ENCODE measurements around the gene TRIM29. TPM values are rescaled to one million over a fixed set of nuclear protein-coding genes. Genes with fewer than 3 reads are reported as not detected.

TRIM29 gene
- total and polyA plus RNA-seq, 2 experiments from 2014 or later: not detected

GRCh38 chr11:120184946-120185705 lies 47.2 kb upstream of the TRIM29 start:
- H3K27ac ChIP-seq: no peak overlapping the region
- H3K4me1 ChIP-seq (ENCODE audit: low read depth): no peaks in the 10 kb centered on the region
- H3K27me3 ChIP-seq: peaks cover 14% of the 10 kb centered on the region
- peak; percentile 52 to 72 for DNase-seq (ENCODE audit: low read depth in 1 of 2, low spot score in 1 of 2)
- no peak for TF ChIP-seq CTCF (IDR thresholded peaks at IDR 0.05; ENCODE audit: low read depth, low read length)
- no peaks in the 10 kb centered on the region for H3K36me3 ChIP-seq
- H3K4me3 ChIP-seq: no peak overlapping the region
- H3K9me3 ChIP-seq (ENCODE audit: low read depth): no peaks in the 10 kb centered on the region

GRCh38 chr11:120184371-120184945 lies 46.5 kb upstream of the TRIM29 start:
- Histone ChIP-seq H3K9me3 (ENCODE audit: low read depth) (no peaks in the 10 kb centered on the region), H3K4me3 (no peak overlapping the region), H3K27ac (no peak overlapping the region), H3K36me3 (no peaks in the 10 kb centered on the region), H3K27me3 (peaks cover 18% of the 10 kb centered on the region), H3K4me1 (ENCODE audit: low read depth) (no peaks in the 10 kb centered on the region)
- TF ChIP-seq CTCF (IDR thresholded peaks at IDR 0.05; ENCODE audit: low read depth, low read length): no peak
- no peak for DNase-seq (ENCODE audit: low read depth in 1 of 2, low spot score in 1 of 2)

GRCh38 chr11:120183701-120184141 lies 45.8 kb upstream of the TRIM29 start:
- no peaks in the 10 kb centered on the region for H3K4me1 ChIP-seq (ENCODE audit: low read depth)
- no peak for DNase-seq (ENCODE audit: low read depth in 1 of 2, low spot score in 1 of 2)

GRCh38 chr11:120182790-120183491 lies 45.0 kb upstream of the TRIM29 start:
- Histone ChIP-seq H3K4me3 (no peak overlapping the region), H3K4me1 (ENCODE audit: low read depth) (no peaks in the 10 kb centered on the region)

More at GRCh38 chr11:120183701-120184141, 45.8 kb upstream of the TRIM29 start:
- no peaks in the 10 kb centered on the region for H3K36me3 ChIP-seq
- TF ChIP-seq CTCF (IDR thresholded peaks at IDR 0.05; ENCODE audit: low read depth, low read length): no peak
- H3K27ac ChIP-seq: no peak overlapping the region
- no peak overlapping the region for H3K4me3 ChIP-seq
- H3K27me3 ChIP-seq: peaks cover 16% of the 10 kb centered on the region
- H3K9me3 ChIP-seq (ENCODE audit: low read depth): no peaks in the 10 kb centered on the region

More at GRCh38 chr11:120182790-120183491, 45.0 kb upstream of the TRIM29 start:
- TF ChIP-seq CTCF (IDR thresholded peaks at IDR 0.05; ENCODE audit: low read depth, low read length): peak; percentile 50
- peaks cover 21% of the 10 kb centered on the region for H3K27me3 ChIP-seq
- H3K9me3 ChIP-seq (ENCODE audit: low read depth): no peaks in the 10 kb centered on the region
- H3K36me3 ChIP-seq: no peaks in the 10 kb centered on the region
- DNase-seq (ENCODE audit: low read depth in 1 of 2, low spot score in 1 of 2): peak in 1 of 2 donors; percentile 74
- H3K27ac ChIP-seq: no peak overlapping the region

Data from cardiac muscle cell (in vitro differentiated cells and primary cell).